Heart right ventricle (tissue), 16 donors: ENCODE measurements around the gene COX20. TPM values are rescaled to one million over a fixed set of nuclear protein-coding genes. Genes with fewer than 3 reads are reported as not detected.

Experiments used
- ATAC-seq, 8 donors: fragments of 200-7000 bp; cut with Tn5 transposase; one replicate each; pipeline ENCODE4 v1.9.1; 2020; ENCODE audit warnings: mild to moderate bottlenecking in 8 of 8, moderate library complexity in 8 of 8, moderate number of reproducible peaks in 1 of 8
- DNase-seq, 2 donors: peaks; one replicate each; pipeline ENCODE4 v3.0.0-alpha.2; 2020
- H3K27ac ChIP-seq, 10 donors: fragments of 200-600 bp; sonication (generic) in 2 of 10; one replicate each; pipeline versions ENCODE4 v1.5.0 to v1.8.0; 2020 to 2022; ENCODE audit warnings: mild to moderate bottlenecking in 3 of 10
- H3K27me3 ChIP-seq, 7 donors: fragments of 200-600 bp; one replicate each; pipeline ENCODE4 v1.8.0; 2021 to 2022; ENCODE audit warnings: mild to moderate bottlenecking in 2 of 7
- H3K36me3 ChIP-seq, 9 donors: fragments of 200-600 bp; sonication (generic) in 1 of 9; one replicate each; pipeline versions ENCODE4 v1.5.0 to v1.8.0; 2020 to 2022; ENCODE audit warnings: mild to moderate bottlenecking in 2 of 9
- H3K4me1 ChIP-seq, 9 donors: fragments of 200-600 bp; sonication (generic) in 1 of 9; one replicate each; pipeline versions ENCODE4 v1.5.0 to v1.8.0; 2020 to 2022; ENCODE audit warnings: mild to moderate bottlenecking in 4 of 9
- H3K4me3 ChIP-seq, 10 donors: fragments of 200-600 bp; sonication (generic) in 2 of 10; one replicate each; pipeline versions ENCODE4 v1.5.0 to v1.8.0; 2020 to 2022; ENCODE audit warnings: mild to moderate bottlenecking in 7 of 10, moderate library complexity in 2 of 10
- H3K9me3 ChIP-seq, 11 donors: fragments of 200-600 bp in 10 of 11; sonication (generic) in 2 of 11; one replicate each; pipeline versions ENCODE4 v1.5.0 to v1.8.0; 2013 to 2022; ENCODE audit warnings: mild to moderate bottlenecking in 2 of 11, control low read depth in 1 of 11, moderate library complexity in 1 of 11
- WGBS, 2 donors: extraction: QIAGEN DNeasy Blood & Tissue Kit; methylation state at CpG; one replicate each; pipeline ENCODE4 v1.1.7; 2013; ENCODE audit warnings: inconsistent platforms in 1 of 2; 5-methylcytosine and 5-hydroxymethylcytosine counted together
- intact Hi-C, 10 donors: fragments of 100-400 bp; cut with DNase I; formaldehyde crosslinking; loops; one replicate each; pipeline versions ENCODE4 v1.11.1 to v1.14.2; 2022
- long read RNA-seq, 3 donors: library from polyadenylated mRNA; unstranded; transcript quantifications; one replicate each; pipeline ENCODE4 v2.0.0, GENCODE V29; 2020 to 2021
- polyA plus RNA-seq, 2 donors: library from polyadenylated mRNA; stranded (reverse); fragments of 200-250 nt; gene quantifications; one replicate each; pipeline ENCODE4 v1.2.3, GENCODE V29; 2013
- total RNA-seq, 10 donors: library from RNA; stranded (reverse); fragmentation: NEBNext Ultra II Directional in 3 of 10; extraction: Animal tissue kit (Norgen Biotek cat#: 25700) in 3 of 10; gene quantifications; one replicate each; pipeline versions ENCODE4 v1.2.1 to v1.2.4, GENCODE V29; 2021 to 2023
- TF ChIP-seq, protein P1 (sequence below), 9 donors: fragments of 200-600 bp; sonication (generic) in 2 of 9; IDR thresholded peaks; one replicate each; pipeline versions ENCODE4 v1.5.0 to v1.8.0; 2021 to 2022; ENCODE audit warnings: antibody characterized with exemption in 9 of 9, mild to moderate bottlenecking in 5 of 9, moderate library complexity in 1 of 9
- donor health status: Arrhythmogenic right ventricular cardiomyopathy.
- donor health status: ischemic (EF 13 %, LVEDD 7.1; RV severe dilation, severe dysfunction).
- donor health status: healthy with polysubstance abuse.
- donor health status: DM: no; HTN: yes; CAD: no.
- donor health status: DM: no; HTN: no; CAD: no.
- donor health status: ischemic (EF 25% LVEDD 6.9; RV normal size, moderate dysfunction).
- donor health status: ischemic (EF 25% LVEDD 5.7; RV mildly dilated, moderate dysfunction).
- donor health status: healthy.
- donor health status: DM: yes; HTN: yes; CAD: no.
- donor health status: Ischemic cardiomyopathy.
- donor health status: ischemic (EF 35%, LVEDD 5.7; RV mildly dilated, moderate dysfunction).
- donor health status: nonischemic (EF 11% LVEDD 7.7; RV severe dilation, severe dysfunction).
- donor health status: DM: yes; HTN: yes; CAD: no.
- donor health status: PGD.
- donor health status: ischemic (EF 29% LVEDD 5.4; RV normal size, mild dysfunction).
- donor health status: nonischemic (EF 23%, LVEDD 6.1; RV moderate dilation, normal function).

Gene COX20, protein sequence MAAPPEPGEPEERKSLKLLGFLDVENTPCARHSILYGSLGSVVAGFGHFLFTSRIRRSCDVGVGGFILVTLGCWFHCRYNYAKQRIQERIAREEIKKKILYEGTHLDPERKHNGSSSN
- total RNA-seq (10 to 100 TPM; 56.6 to 94.1 (median 64.4) TPM), polyA plus RNA-seq (100 to 1,000 TPM in 1 of 2 donors, 10 to 100 TPM in 1; 59.1 to 139 TPM)
- long read RNA-seq, donor 1, transcript COX20-202 (3 exons, 1,005 nt): minor isoform, 52 of 134 reads
- long read RNA-seq, donor 1, transcript COX20-203 (4 exons, 2,631 nt): major isoform, 57 of 134 reads
- long read RNA-seq, donor 1, partial matches to known transcripts: 6 of 134 reads
- long read RNA-seq, donor 1, other reads (novel, unspliced or antisense): 16 of 134 reads
- long read RNA-seq, donor 2, transcript COX20-203 (4 exons, 2,631 nt): minor isoform, 95 of 259 reads
- long read RNA-seq, donor 2, transcript COX20-202 (3 exons, 1,005 nt): major isoform, 122 of 259 reads
- long read RNA-seq, donor 2, partial matches to known transcripts: 16 of 259 reads
- long read RNA-seq, donor 2, other reads (novel, unspliced or antisense): 22 of 259 reads
- long read RNA-seq, donor 3, transcript COX20-202 (3 exons, 1,005 nt): minor isoform, 46 of 155 reads
- long read RNA-seq, donor 3, transcript COX20-203 (4 exons, 2,631 nt): major isoform, 95 of 155 reads
- long read RNA-seq, donor 3, transcript COX20-204 (3 exons, 2,616 nt): minor isoform, 5 of 155 reads
- long read RNA-seq, donor 3, partial matches to known transcripts: 5 of 155 reads
- long read RNA-seq, donor 3, other reads (novel, unspliced or antisense): 4 of 155 reads

DNA sequence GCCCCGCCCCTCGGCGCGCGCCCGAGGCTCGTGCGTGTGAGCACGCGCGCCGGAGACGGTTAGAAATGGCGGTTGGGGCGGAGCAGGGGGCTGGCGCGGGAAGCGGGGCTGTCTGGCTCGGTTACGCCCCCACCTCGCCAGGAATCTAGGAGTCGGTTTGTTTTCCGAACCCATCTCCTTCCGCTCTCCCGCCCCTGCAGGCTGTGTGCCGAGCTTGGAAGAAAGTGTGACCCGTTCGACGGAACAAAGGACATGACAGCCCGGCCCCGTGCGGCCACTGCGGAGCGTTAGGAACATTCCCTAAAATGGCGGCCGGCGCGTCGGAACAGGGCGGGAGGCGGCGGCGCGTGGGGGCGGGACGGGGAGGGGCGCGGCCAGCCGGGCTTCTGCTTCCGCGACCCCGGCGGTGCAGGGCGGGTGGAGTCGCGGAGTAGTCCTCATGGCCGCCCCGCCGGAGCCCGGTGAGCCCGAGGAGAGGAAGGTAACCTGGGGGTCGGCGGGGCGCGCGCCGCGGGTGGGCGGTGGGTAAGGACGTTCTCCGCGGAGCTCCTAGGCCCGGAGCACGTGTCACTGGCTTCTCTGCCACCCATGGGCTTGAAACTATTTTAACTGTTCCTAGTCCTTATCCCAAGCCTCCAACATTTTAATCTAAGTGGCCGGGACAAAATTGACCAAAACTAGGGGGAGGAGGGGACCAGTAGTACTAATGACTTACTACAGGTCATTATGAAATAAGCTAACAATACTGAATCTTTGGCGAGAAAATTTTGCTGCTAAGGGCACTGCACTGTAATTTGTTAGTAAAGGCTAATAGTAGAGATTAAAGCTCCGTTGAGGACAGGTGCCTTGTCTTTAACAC, at the start of gene COX20:
Gene COX20 (plus strand): TSS at position 383 of the 859 bp plus-strand sequence. CDS start 57 bp downstream, at position 440.
- peaks cover 0 to 29% (median 0%) of the 10 kb centered on the region in 9 donors for H3K36me3 ChIP-seq
- intact Hi-C loops: loop anchor here in 8 of 10 donors (1.0 to 10.0 kb wide), 9 partner anchors 27 to 209 kb away; partner anchors contain the start of genes DESI2 (in 1 of the 8) and HNRNPU (in 1 of the 8)
- ATAC-seq (peak; percentile 83 to 95 (median 91)), DNase-seq (peak; percentile 89 to 92)
- 0% methylated on average over 68 to 77 of the region's 77 CpGs for WGBS, 2 donors
- no peaks in the 10 kb centered on the region for H3K9me3 ChIP-seq
- TF ChIP-seq, protein P1, sequence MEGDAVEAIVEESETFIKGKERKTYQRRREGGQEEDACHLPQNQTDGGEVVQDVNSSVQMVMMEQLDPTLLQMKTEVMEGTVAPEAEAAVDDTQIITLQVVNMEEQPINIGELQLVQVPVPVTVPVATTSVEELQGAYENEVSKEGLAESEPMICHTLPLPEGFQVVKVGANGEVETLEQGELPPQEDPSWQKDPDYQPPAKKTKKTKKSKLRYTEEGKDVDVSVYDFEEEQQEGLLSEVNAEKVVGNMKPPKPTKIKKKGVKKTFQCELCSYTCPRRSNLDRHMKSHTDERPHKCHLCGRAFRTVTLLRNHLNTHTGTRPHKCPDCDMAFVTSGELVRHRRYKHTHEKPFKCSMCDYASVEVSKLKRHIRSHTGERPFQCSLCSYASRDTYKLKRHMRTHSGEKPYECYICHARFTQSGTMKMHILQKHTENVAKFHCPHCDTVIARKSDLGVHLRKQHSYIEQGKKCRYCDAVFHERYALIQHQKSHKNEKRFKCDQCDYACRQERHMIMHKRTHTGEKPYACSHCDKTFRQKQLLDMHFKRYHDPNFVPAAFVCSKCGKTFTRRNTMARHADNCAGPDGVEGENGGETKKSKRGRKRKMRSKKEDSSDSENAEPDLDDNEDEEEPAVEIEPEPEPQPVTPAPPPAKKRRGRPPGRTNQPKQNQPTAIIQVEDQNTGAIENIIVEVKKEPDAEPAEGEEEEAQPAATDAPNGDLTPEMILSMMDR (IDR thresholded peaks at IDR 0.05): peak in 3 of 9 donors; percentile 6 to 21 (median 8)
- peak within 1 kb of the TSS; percentile 49 to 90 (median 76) for H3K4me3 ChIP-seq
- H3K27ac ChIP-seq: peak within 1 kb of the TSS; percentile 96 to 100 (median 99)
- H3K27me3 ChIP-seq: no peaks in the 10 kb centered on the region
- H3K4me1 ChIP-seq: peaks cover 0 to 51% (median 45%) of the 10 kb centered on the region in 9 donors

DNA sequence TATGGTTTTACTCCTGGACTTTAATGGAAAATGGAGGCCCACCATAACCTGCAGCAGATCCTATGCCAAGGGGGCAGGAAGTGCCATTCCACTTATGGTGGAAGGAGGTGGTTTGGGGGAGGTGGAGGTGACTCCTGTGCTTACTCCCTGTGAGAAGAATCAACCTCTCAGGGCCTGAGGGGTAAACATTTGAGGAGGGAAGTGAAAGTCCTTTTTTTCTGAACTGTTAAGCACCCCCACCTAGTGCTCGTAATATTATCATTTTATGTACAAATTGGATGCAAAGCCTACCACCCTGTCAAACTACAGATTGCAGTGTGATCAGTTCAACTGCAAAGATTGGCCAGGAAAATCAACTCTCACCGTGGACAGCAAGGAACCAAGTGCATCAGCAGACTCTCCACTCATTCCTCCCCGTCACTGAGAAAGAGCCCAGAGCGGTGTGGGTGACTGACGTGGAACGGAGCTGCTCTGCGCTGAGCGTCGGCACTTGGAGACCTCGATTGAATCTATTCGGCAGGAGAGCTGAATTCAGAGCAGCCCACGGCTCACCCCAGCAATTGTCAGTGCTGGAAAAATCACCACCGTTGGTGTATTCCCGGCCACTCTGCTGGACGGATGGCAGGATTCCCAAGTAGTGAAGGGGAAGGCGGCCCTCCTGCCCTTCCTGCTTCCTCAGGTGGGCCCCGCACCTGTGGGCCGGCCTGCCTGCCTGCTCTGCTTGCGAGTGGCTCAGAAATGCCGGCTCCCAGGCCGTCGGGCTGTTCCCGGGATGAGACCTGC, 46.8 kb upstream of the COX20 start:
- H3K27ac ChIP-seq: no peak overlapping the region
- no peaks in the 10 kb centered on the region for H3K4me1 ChIP-seq
- peaks cover 0 to 4% (median 0%) of the 10 kb centered on the region in 7 donors for H3K27me3 ChIP-seq
- intact Hi-C loops: no loop called here
- DNase-seq: no peak
- 71 to 78% methylated on average over 23 of the region's 23 CpGs for WGBS, 2 donors
- ATAC-seq: no peak
- no peaks in the 10 kb centered on the region for H3K36me3 ChIP-seq
- H3K4me3 ChIP-seq: no peak overlapping the region
- no peaks in the 10 kb centered on the region for H3K9me3 ChIP-seq
- TF ChIP-seq, protein P1 (IDR thresholded peaks at IDR 0.05): no peak

DNA sequence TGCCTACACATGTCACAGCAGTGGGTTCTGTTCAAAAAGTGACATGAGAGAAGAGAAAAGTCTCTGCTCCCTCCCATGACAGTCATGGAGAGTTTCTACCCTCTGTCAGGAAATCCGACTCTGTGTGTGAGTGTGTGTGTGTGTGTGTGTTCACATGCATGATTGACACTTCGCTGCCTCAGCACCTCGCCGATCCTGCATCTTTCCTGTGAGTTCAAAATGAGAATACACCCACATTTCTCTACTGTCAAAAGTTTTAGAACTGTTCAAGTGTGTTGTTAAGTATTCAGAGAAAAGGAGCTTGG, 46.2 kb upstream of the COX20 start:
- intact Hi-C loops: no loop called here
- Histone ChIP-seq H3K4me3 (no peak overlapping the region), H3K27me3 (peaks cover 0 to 4% (median 0%) of the 10 kb centered on the region in 7 donors), H3K4me1 (no peaks in the 10 kb centered on the region), H3K36me3 (no peaks in the 10 kb centered on the region), H3K27ac (no peak overlapping the region), H3K9me3 (no peaks in the 10 kb centered on the region)
- DNase-seq (no peak), ATAC-seq (no peak)
- WGBS, 2 donors: 64 to 67% methylated on average over 4 of the region's 4 CpGs
- TF ChIP-seq, protein P1 (IDR thresholded peaks at IDR 0.05): no peak
